Ovary (tissue), 9 donors: ENCODE measurements around the gene MED7. TPM values are rescaled to one million over a fixed set of nuclear protein-coding genes. Genes with fewer than 3 reads are reported as not detected.

ENCODE experiments used
- DNase-seq, 5 donors: peaks; one replicate each; pipeline ENCODE4 v3.0.0-alpha.2; 2019 to 2020
- H3K27ac ChIP-seq, 2 donors: fragments of 200-600 bp; one replicate each; pipeline versions ENCODE4 v1.5.1 to v1.8.0; 2019 to 2022
- H3K27me3 ChIP-seq: fragments of 200-600 bp; one replicate; pipeline ENCODE4 v1.8.0; 2022
- H3K36me3 ChIP-seq: fragments of 200-600 bp; sonication (generic); one replicate; pipeline ENCODE4 v1.5.1; 2019
- H3K4me1 ChIP-seq: one replicate; pipeline ENCODE4 v1.8.1; 2013; ENCODE audit warnings: mild to moderate bottlenecking, moderate library complexity; ENCODE audit not compliant: insufficient read depth
- H3K4me3 ChIP-seq: fragments of 200-600 bp; sonication (generic); one replicate; pipeline ENCODE4 v1.5.1; 2017
- H3K9me3 ChIP-seq, 2 donors: fragments of 200-600 bp in 1 of 2; sonication (generic) in 1 of 2; one replicate each; pipeline versions ENCODE4 v1.5.1 to v1.8.1; 2013 to 2019; ENCODE audit warnings: mild to moderate bottlenecking in 1 of 2, moderate library complexity in 1 of 2
- CTCF ChIP-seq, 3 donors: fragments of 450-650 bp in 2 of 3; fragments of 200-600 bp in 1 of 3; IDR thresholded peaks; one replicate each; pipeline versions ENCODE4 v1.5.1 to v1.8.0; 2016 to 2022; ENCODE audit warnings: antibody characterized with exemption in 3 of 3, mild to moderate bottlenecking in 1 of 3
- EP300 ChIP-seq: sonication (generic); formaldehyde crosslinking; IDR thresholded peaks from one replicate; pipeline ENCODE4 v1.6.1; 2017; ENCODE audit warnings: antibody characterized with exemption
- POLR2A ChIP-seq: fragments of 450-650 bp; IDR thresholded peaks from one replicate; pipeline ENCODE4 v1.6.1; 2017; ENCODE audit warnings: antibody characterized with exemption, mild to moderate bottlenecking, moderate library complexity
- WGBS, 3 donors: extraction: QIAGEN DNeasy Blood & Tissue Kit in 1 of 3; methylation state at CpG; one replicate each; pipeline versions ENCODE4 v1.1.5 to v1.1.7; 2013 to 2017; 5-methylcytosine and 5-hydroxymethylcytosine counted together
- intact Hi-C, 4 donors: fragments of 100-400 bp; cut with DNase I; formaldehyde crosslinking; loops; one replicate each; pipeline versions ENCODE4 v1.11.0 to v1.15.1; 2022 to 2023
- polyA plus RNA-seq, 2 donors: library from polyadenylated mRNA; stranded (reverse); fragments of 200-250 nt in 1 of 2; fragments of 350-450 nt in 1 of 2; fragmentation: Illumina TruSeq in 1 of 2; extraction: RNeasy Lipid Tissue Mini Kit (QIAGEN cat#74804) in 1 of 2; gene quantifications; one replicate each; pipeline ENCODE4 v1.2.3, GENCODE V29; 2013 to 2014
- total RNA-seq, 7 donors: library from RNA; depleted of rRNA in 2 of 7; stranded (reverse); fragments of >200 nt in 2 of 7; fragmentation: NEBNext Ultra II Directional in 3 of 7; extraction: Animal tissue kit (Norgen Biotek cat#: 25700) in 3 of 7; gene quantifications; one replicate each; pipeline versions ENCODE4 v1.1.0 to v1.2.4, GENCODE V29; 2016 to 2023
- donor health status: DM: no; HTN: no; CAD: no; lungs with moderate emphysema.
- donor health status: DM: no; HTN: no; CAD: no.
- donor health status: Bipolar disorder and iron deficiency.
- donor health status: DM: yes; HTN: yes; CAD: no.
- donor health status: DM: no; HTN: no; CAD: no.
- donor health status: DM: yes; HTN: yes; CAD: no.

Gene MED7
- total and polyA plus RNA-seq, 9 donors: 7.7 to 15.1 (median 11.5) TPM

GRCh38 chr5:157108976-157109375, 33.7 kb downstream of the MED7 start, which contains the start of gene HAVCR2:
Gene HAVCR2 (minus strand): TSS chr5:157109044. CDS start chr5:157108983, 61 bp downstream.
- no peaks in the 10 kb centered on the region for H3K36me3 ChIP-seq
- no peak for DNase-seq
- intact Hi-C loops: no loop called here
- 76 to 84% (median 84%) methylated on average over 4 of the region's 4 CpGs for WGBS, 3 donors
- no peaks in the 10 kb centered on the region for H3K4me1 ChIP-seq
- TF ChIP-seq POLR2A (no peak), CTCF (IDR thresholded peaks at IDR 0.05) (no peak), EP300 (no peak)
- H3K27ac ChIP-seq: no peak within 1 kb of the TSS
- no peaks in the 10 kb centered on the region for H3K27me3 ChIP-seq
- no peaks in the 10 kb centered on the region for H3K9me3 ChIP-seq
- no peak within 1 kb of the TSS for H3K4me3 ChIP-seq

- WGBS, 3 donors: 44 to 60% (median 53%) methylated on average over 3 of the region's 3 CpGs
- H3K9me3 ChIP-seq: no peaks in the 10 kb centered on the region
- no peak for DNase-seq
- H3K36me3 ChIP-seq: no peaks in the 10 kb centered on the region
- no peak overlapping the region for H3K27ac ChIP-seq
- intact Hi-C loops: no loop called here
- no peaks in the 10 kb centered on the region for H3K27me3 ChIP-seq
- H3K4me1 ChIP-seq: no peaks in the 10 kb centered on the region
- H3K4me3 ChIP-seq: no peak overlapping the region
- TF ChIP-seq CTCF (IDR thresholded peaks at IDR 0.05) (no peak), POLR2A (no peak), EP300 (no peak)
These were observed 35.2 kb downstream of the MED7 start for GRCh38 chr5:157107508-157107907.

- no peak overlapping the region for H3K27ac ChIP-seq
- H3K27me3 ChIP-seq: no peaks in the 10 kb centered on the region
- no peak for DNase-seq
- intact Hi-C loops: no loop called here
- H3K9me3 ChIP-seq: no peaks in the 10 kb centered on the region
- no peaks in the 10 kb centered on the region for H3K4me1 ChIP-seq
- WGBS, 3 donors: 83 to 85% (median 84%) methylated on average over 14 of the region's 14 CpGs
- no peak for TF ChIP-seq POLR2A
- no peak for TF ChIP-seq CTCF (IDR thresholded peaks at IDR 0.05)
- TF ChIP-seq EP300: no peak
- H3K4me3 ChIP-seq: no peak overlapping the region
- no peaks in the 10 kb centered on the region for H3K36me3 ChIP-seq
These were observed 35.8 kb downstream of the MED7 start for GRCh38 chr5:157106630-157107461.

GRCh38 chr5:157100140-157100679, 42.5 kb downstream of the MED7 start:
- Histone ChIP-seq H3K4me1 (no peaks in the 10 kb centered on the region), H3K4me3 (no peak overlapping the region), H3K9me3 (no peaks in the 10 kb centered on the region), H3K27ac (no peak overlapping the region), H3K36me3 (no peaks in the 10 kb centered on the region), H3K27me3 (no peaks in the 10 kb centered on the region)
- no peak for DNase-seq
- WGBS, 3 donors: 69 to 73% (median 70%) methylated on average over 2 of the region's 2 CpGs
- TF ChIP-seq CTCF (IDR thresholded peaks at IDR 0.05): no peak
- TF ChIP-seq POLR2A: no peak
- no peak for TF ChIP-seq EP300
- intact Hi-C loops: no loop called here
